LNCaP clone FGC (cell line): Measurements from ENCODE around the gene ABCD1.
"Not testable (repeated sequence)": the region's sequence is repeated elsewhere in the genome, so short reads cannot be mapped to it uniquely, and the experiment has no call there.

ENCODE experiments used
- DNase-seq: peaks from one replicate; pipeline ENCODE4 v3.0.0-alpha.2; 2011; ENCODE audit warnings: low read depth
- H3K4me3 ChIP-seq: 2 replicates; pipeline ENCODE4 v1.5.1; 2011; ENCODE audit warnings: mild to moderate bottlenecking, low read depth, low read length, control low read depth
- TF ChIP-seq, protein P1 (sequence below): IDR thresholded peaks from 2 replicates; pipeline ENCODE4 v1.5.1; 2012; ENCODE audit warnings: mild to moderate bottlenecking; ENCODE audit not compliant: control insufficient read depth, insufficient read depth; ENCODE audit errors: extremely low read depth

Gene ABCD1

DNA sequence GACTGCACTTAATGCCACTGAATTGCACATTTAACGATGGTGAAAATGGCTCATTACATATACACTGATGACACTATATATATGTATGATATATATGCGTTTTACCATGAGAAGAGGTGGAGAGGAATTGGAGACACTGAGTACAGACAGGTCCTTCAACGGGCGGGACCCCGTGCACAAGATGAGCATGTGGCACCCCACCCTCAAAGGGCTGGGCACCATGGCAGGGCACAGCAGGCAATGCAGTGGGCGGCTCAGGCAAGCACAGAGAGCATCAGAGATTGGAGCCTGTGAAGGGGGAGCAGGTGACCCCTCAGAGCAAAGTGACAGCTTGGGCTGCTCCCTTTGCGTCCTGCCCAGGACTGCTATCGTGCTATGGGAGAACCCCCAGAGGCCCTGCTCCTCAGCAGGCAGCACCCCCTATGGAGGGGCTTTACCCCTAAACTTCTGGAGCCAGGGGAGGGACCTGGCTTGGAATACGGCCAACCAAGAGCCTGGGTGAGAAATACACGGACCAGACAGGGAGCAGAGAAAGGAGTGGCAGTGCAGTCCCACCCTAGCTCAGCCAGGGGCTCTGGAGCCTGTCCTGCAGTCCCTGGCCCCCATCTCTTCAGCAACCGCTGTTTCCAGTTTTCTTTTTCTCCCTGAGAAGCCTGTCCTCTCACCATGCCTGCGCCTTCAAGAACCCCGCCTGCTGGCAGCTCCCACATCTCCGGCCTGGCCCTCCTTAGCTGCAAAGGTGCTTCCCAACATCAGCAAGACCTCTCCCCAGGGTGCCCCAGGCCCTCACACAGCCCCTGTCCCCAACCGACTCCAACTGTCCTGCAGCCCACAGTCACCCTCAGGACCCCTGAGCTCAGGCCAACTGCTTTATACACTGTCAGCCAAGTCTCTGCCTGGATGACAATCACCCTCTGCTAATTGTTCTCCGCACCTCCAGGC lies 26.5 kb upstream of the ABCD1 start:
- TF ChIP-seq, protein P1, sequence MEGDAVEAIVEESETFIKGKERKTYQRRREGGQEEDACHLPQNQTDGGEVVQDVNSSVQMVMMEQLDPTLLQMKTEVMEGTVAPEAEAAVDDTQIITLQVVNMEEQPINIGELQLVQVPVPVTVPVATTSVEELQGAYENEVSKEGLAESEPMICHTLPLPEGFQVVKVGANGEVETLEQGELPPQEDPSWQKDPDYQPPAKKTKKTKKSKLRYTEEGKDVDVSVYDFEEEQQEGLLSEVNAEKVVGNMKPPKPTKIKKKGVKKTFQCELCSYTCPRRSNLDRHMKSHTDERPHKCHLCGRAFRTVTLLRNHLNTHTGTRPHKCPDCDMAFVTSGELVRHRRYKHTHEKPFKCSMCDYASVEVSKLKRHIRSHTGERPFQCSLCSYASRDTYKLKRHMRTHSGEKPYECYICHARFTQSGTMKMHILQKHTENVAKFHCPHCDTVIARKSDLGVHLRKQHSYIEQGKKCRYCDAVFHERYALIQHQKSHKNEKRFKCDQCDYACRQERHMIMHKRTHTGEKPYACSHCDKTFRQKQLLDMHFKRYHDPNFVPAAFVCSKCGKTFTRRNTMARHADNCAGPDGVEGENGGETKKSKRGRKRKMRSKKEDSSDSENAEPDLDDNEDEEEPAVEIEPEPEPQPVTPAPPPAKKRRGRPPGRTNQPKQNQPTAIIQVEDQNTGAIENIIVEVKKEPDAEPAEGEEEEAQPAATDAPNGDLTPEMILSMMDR, result no peak
- no peak overlapping the region for H3K4me3 ChIP-seq
- DNase-seq, result no peak

GRCh38 chrX:153699210-153699783 lies 25.4 kb upstream of the ABCD1 start:
- H3K4me3 ChIP-seq, DNase-seq: not testable (repeated sequence)

DNA sequence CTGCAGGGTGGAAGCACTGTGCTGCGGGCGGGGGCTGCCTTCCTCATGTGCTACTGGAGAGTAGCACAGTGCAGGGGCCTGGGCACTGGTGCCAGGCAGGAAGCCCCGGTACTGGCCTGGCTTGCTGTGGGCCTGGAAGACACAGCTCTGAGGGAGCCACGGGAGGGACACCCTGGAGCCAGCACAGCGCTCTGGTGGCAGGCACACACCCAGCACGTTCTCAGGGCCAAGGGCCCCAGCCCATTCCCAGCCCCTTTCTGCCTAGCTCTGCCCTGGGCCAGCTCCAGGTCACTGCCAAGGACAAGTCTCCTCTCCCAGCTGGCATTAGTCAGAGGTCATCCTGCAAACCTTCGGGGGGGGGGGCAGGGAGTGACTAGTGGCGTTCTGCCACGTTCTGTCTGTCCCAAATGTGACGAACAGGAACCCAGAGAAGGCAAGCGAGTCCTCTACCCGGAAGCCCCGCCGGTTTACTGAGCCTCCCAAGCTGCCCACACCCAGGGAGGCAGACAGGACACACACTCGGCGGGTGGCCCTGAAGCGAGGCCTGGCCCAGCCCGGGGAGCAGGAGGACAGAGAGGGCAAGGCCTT lies 24.8 kb upstream of the ABCD1 start:
- not testable (repeated sequence) for DNase-seq, H3K4me3 ChIP-seq

DNA sequence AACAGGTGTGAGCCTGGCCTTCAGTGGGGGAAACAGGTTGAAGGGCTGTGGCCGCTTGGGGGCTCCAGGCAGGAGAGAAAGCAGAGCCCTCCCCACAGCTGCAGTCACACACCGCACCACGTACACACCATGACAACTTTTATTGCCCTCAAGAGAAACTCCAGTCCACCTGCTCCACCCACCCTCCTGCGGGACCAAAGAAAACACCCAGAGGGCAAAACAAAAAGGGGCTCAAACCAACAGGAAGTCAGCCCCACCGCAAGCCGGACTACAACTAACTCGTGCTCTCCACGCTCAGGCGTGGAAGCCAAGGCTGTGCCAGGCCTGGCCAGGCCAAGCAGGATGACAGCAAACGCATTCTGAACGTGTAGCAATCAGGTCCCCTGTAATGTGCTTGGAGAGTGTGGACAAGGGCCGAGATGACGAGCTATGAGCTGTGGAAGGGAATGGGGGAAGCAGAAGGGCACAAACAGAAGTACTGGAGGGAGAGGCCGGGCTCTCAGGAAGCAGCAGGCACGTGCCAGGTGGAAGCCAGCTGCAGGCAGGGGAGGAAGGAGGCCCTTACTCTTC lies 24.2 kb upstream of the ABCD1 start:
- H3K4me3 ChIP-seq, result no peak overlapping the region
- TF ChIP-seq, protein P1, result no peak
- DNase-seq, result no peak

- no peak for DNase-seq
- H3K4me3 ChIP-seq, result no peak overlapping the region
- TF ChIP-seq, protein P1, result no peak
These were observed 23.7 kb upstream of the ABCD1 start for GRCh38 chrX:153700967-153701366.

DNA sequence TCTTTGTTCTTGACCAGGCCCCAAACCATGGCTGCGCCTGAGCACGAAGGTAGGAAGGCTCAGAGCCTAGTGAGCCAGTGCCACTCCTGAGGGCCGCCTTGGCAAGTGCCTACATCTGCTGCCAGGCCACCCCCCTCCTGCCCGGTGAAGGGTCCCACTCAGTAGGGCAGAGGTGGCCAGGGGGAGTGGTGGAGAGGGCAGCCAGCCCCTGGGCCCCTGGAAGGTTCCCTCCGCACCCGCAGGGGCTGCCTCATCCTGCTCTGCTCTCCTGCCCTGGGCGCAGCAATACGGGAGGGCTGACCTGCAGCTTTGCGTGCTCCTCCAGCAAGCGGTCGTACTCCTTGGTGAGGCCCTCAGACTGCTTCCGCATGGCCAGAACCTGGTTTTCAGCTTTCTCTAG lies 22.9 kb upstream of the ABCD1 start:
- no peak for DNase-seq
- TF ChIP-seq, protein P1, result no peak
- H3K4me3 ChIP-seq, result no peak overlapping the region

DNA sequence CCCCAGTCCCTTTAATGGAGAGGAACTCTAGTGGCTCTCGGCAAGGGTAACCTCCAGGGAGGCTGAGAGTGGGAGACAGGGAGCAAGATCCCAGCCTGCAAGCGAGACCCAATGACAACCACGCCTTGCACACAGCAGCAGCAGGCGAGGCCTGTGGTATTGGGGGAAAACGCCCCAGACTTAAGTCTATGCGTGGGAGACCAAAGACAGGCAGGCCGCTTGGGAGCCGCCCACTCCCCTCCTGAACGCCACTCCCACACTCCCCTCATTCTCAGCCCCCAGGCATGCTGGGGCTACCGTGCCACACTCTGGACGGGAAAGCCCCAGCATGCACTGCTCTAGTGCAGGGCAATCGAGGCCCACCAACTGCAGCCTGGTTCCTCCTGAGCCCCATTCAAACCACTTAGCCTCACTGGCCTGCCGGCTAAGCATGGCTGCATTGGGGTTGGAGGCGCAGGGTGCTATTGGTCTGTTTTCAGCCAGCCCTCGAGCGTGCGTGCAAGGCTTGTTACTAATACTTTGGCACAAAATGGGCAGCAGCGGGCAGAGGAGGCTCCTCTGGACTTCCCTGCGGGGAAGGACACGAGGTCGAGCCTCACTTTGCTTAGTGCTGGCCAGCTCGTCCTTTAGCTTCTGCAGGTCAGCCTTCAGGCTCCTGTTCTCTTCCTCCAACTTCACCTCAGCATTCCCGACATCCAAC lies 22.2 kb upstream of the ABCD1 start:
- no peak overlapping the region for H3K4me3 ChIP-seq
- DNase-seq, result no peak
- TF ChIP-seq, protein P1, result no peak
